Measurements from ENCODE around the gene SACS. TPM values are rescaled to one million over a fixed set of nuclear protein-coding genes. Genes with fewer than 3 reads are reported as not detected.

SACS gene
- total RNA-seq, 4 donors from 2014 or later, result 7.1 to 9.3 (median 8.3) TPM

- DNase-seq, result no peak
- Histone ChIP-seq H3K27me3 (no peaks in the 10 kb centered on the region), H3K4me1 (no peaks in the 10 kb centered on the region), H3K9me3 (no peaks in the 10 kb centered on the region), H3K27ac (no peak overlapping the region), H3K36me3 (peaks cover 3 to 4% of the 10 kb centered on the region in 2 donors), H3K4me3 (replicated peaks in 1 of 3) (no peak overlapping the region)
- intact Hi-C loops (cut with DNase I), result no loop called here
- TF ChIP-seq CTCF (IDR thresholded peaks at IDR 0.05) (no peak), POLR2A (IDR thresholded peaks at IDR 0.05) (no peak)
- WGBS, 2 donors, result 95 to 97% methylated on average over 3 of the region's 3 CpGs
Measured at GRCh38 chr13:23365652-23366051, 67.8 kb downstream of the SACS start.

- peaks cover 0 to 9% of the 10 kb centered on the region in 2 donors for H3K36me3 ChIP-seq
- no peak overlapping the region for H3K27ac ChIP-seq
- TF ChIP-seq CTCF (IDR thresholded peaks at IDR 0.05), result no peak
- no peak for TF ChIP-seq POLR2A (IDR thresholded peaks at IDR 0.05)
- no peak for DNase-seq
- no peaks in the 10 kb centered on the region for H3K27me3 ChIP-seq
- no peak overlapping the region for H3K4me3 ChIP-seq (replicated peaks in 1 of 3)
- H3K4me1 ChIP-seq, result no peaks in the 10 kb centered on the region
- intact Hi-C loops (cut with DNase I), result no loop called here
- H3K9me3 ChIP-seq, result no peaks in the 10 kb centered on the region
- WGBS, 2 donors, result 89 to 100% methylated on average over 1 of the region's 1 CpG
Measured at GRCh38 chr13:23359882-23360281, 73.6 kb downstream of the SACS start.

- no peak for TF ChIP-seq POLR2A (IDR thresholded peaks at IDR 0.05)
- TF ChIP-seq CTCF (IDR thresholded peaks at IDR 0.05), result no peak
- Histone ChIP-seq H3K4me1 (no peaks in the 10 kb centered on the region), H3K36me3 (peaks cover 0 to 7% of the 10 kb centered on the region in 2 donors), H3K27me3 (no peaks in the 10 kb centered on the region), H3K4me3 (replicated peaks in 1 of 3) (no peak overlapping the region), H3K9me3 (no peaks in the 10 kb centered on the region), H3K27ac (no peak overlapping the region)
- DNase-seq, result no peak
- intact Hi-C loops (cut with DNase I), result no loop called here
- 71 to 96% methylated on average over 1 of the region's 1 CpG for WGBS, 2 donors
Measured at GRCh38 chr13:23357349-23357748, 76.2 kb downstream of the SACS start.

- H3K36me3 ChIP-seq, result peaks cover 0 to 7% of the 10 kb centered on the region in 2 donors
- H3K4me1 ChIP-seq, result no peaks in the 10 kb centered on the region
- H3K9me3 ChIP-seq, result no peaks in the 10 kb centered on the region
- DNase-seq, result no peak
- intact Hi-C loops (cut with DNase I), result no loop called here
- no peak overlapping the region for H3K27ac ChIP-seq
- 83 to 92% methylated on average over 2 of the region's 2 CpGs for WGBS, 2 donors
- TF ChIP-seq POLR2A (IDR thresholded peaks at IDR 0.05) (no peak), CTCF (IDR thresholded peaks at IDR 0.05) (no peak)
- no peaks in the 10 kb centered on the region for H3K27me3 ChIP-seq
- H3K4me3 ChIP-seq (replicated peaks in 1 of 3), result no peak overlapping the region
Measured at GRCh38 chr13:23356368-23356767, 77.1 kb downstream of the SACS start.

- DNase-seq, result no peak
- intact Hi-C loops (cut with DNase I), result no loop called here
- no peaks in the 10 kb centered on the region for H3K9me3 ChIP-seq
- H3K27ac ChIP-seq, result no peak overlapping the region
- no peak for TF ChIP-seq POLR2A (IDR thresholded peaks at IDR 0.05)
- no peak for TF ChIP-seq CTCF (IDR thresholded peaks at IDR 0.05)
- H3K4me3 ChIP-seq (replicated peaks in 1 of 3), result no peak overlapping the region
- no peaks in the 10 kb centered on the region for H3K4me1 ChIP-seq
- whole genome bisulfite sequencing, 2 donors, result 99 to 100% methylated on average over 5 of the region's 5 CpGs
- H3K27me3 ChIP-seq, result no peaks in the 10 kb centered on the region
- peaks cover 0 to 7% of the 10 kb centered on the region in 2 donors for H3K36me3 ChIP-seq
Measured at GRCh38 chr13:23354520-23354919, 79.0 kb downstream of the SACS start.
